Spleen (tissue), 7 donors: ENCODE data around the gene LITAF.

ENCODE experiments used
- CTCF ChIP-seq, 11 experiments: fragments of 200-600 bp in 7 of 11; fragments of 450-650 bp in 4 of 11; sonication (generic) in 4 of 11; IDR thresholded peaks in 8 of 11; conservative IDR thresholded peaks in 3 of 11; 1 replicate in 7 of 11; 2 replicates in 4 of 11; pipeline versions ENCODE4 v1.4.0 to v1.8.0; 2016 to 2021; ENCODE audit warnings: antibody characterized with exemption in 11 of 11, inconsistent platforms in 4 of 11, mild to moderate bottlenecking in 1 of 11
- POLR2A ChIP-seq, 3 donors: fragments of 450-650 bp; IDR thresholded peaks; one replicate each; pipeline ENCODE4 v1.5.1; 2017; ENCODE audit warnings: antibody characterized with exemption in 3 of 3, mild to moderate bottlenecking in 1 of 3
- POLR2AphosphoS5 ChIP-seq, 3 donors: sonication (generic); formaldehyde crosslinking; IDR thresholded peaks; one replicate each; pipeline ENCODE4 v1.5.1; 2017; ENCODE audit warnings: antibody characterized with exemption in 3 of 3
- donor health status: DM: no; HTN: no; CAD: no; lungs with moderate emphysema.
- donor health status: DM: no; HTN: no; CAD: no.
- donor health status: DM: no; HTN: no; CAD: no.

DNA sequence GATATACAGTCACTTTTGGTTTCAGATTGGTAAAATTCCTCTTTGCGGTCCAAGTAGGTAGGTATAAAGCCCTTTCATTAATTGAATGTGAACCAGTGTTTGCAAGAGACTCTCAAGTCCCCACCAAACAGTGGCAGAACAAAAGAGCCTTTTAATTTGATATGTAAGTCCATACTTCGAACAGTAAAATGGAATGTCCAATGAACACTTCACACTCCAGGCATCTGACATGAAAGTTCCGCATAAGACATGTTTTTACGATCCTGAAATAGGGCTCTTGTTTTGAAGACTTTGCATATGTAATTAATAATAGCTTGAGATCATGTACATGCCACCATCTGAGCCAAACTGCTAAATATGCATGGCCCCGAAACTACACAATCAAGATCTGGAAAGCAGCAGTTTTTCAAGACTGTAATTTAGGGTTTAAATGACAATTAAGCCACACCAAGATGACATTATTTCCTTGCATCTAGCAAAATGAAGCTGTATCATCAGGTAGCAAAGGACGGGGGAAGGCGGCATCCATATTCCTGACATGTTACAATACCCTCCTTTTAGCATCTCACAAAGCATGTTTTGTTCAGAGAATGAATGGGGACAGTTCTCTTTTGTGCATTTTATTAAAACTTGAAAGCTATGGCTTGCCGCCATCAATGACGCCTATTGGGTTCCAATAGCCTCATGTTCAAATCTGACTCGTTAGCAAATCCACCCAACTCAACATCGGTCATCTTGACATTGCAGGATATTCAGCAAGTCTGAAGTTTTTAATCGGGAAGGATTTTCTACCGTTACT lies 39.4 kb downstream of the LITAF start:
- TF ChIP-seq CTCF (IDR thresholded peaks at IDR 0.05 in 8 of 11, conservative IDR thresholded peaks at IDR 0.05 in 3 of 11) (no peak), POLR2AphosphoS5 (IDR thresholded peaks at IDR 0.05) (no peak), POLR2A (IDR thresholded peaks at IDR 0.05) (no peak)
